Measurements from ENCODE around the gene ANTXR1. TPM values are rescaled to one million over a fixed set of nuclear protein-coding genes. Genes with fewer than 3 reads are reported as not detected.

Gene ANTXR1
- polyA plus RNA-seq, 1 donor (not counting 4 experiments of a cell fraction or from before 2014, with no cell fraction given), result 20.4 TPM

GRCh38 chr2:69167469-69167822, 154.5 kb downstream of the ANTXR1 start:
- Histone ChIP-seq H2AFZ (ENCODE audit: control insufficient read depth, low read length) (no peak overlapping the region), H3K9me1 (ENCODE audit: control insufficient read depth, extremely low read depth, insufficient read depth, low read length) (no peaks in the 10 kb centered on the region), H3K79me2 (ENCODE audit: control insufficient read depth, insufficient read depth, low read length) (no peaks in the 10 kb centered on the region), H3K36me3 (ENCODE audit: control insufficient read depth in 2 of 2, extremely low read depth in 1 of 2, insufficient read depth in 2 of 2, low read length in 2 of 2) (no peaks in the 10 kb centered on the region), H3K4me2 (ENCODE audit: control insufficient read depth, extremely low read depth, insufficient read depth, low read depth, low read length) (no peak overlapping the region), H3K9me3 (ENCODE audit: control insufficient read depth, low read depth, low read length) (no peaks in the 10 kb centered on the region), H3K9ac (ENCODE audit: control insufficient read depth, extremely low read depth, insufficient read depth, low read length) (no peak overlapping the region), H3K4me3 (ENCODE audit: control insufficient read depth in 2 of 3, extremely low read depth in 1 of 3, insufficient read depth in 2 of 3, low read depth in 1 of 3, low read length in 3 of 3) (no peak overlapping the region), H3K27me3 (ENCODE audit: control insufficient read depth, extremely low read depth, insufficient read depth, low read length) (no peaks in the 10 kb centered on the region), H4K20me1 (ENCODE audit: control insufficient read depth, extremely low read depth, insufficient read depth, low read length) (no peaks in the 10 kb centered on the region), H3K4me1 (ENCODE audit: control insufficient read depth, extremely low read depth, insufficient read depth, low read length) (peaks cover 23% of the 10 kb centered on the region), H3K27ac (ENCODE audit: control insufficient read depth, insufficient read depth, low read length) (no peak overlapping the region)
- dilution Hi-C loops (cut with MboI; ENCODE audit: extremely low pct_ligation_motif_present, low sequenced_read_pairs), result no loop called here
- DNase-seq (ENCODE audit: low read depth, low spot score) (no peak), FAIRE-seq (no peak)
- no peak for TF ChIP-seq EZH2 (IDR thresholded peaks at IDR 0.05; ENCODE audit: low read length)
- peak in 2 of 3 experiments; percentile 7 to 31 for TF ChIP-seq CTCF (optimal IDR thresholded peaks at IDR 0.05 in 1 of 3, IDR thresholded peaks at IDR 0.05 in 1 of 3, conservative IDR thresholded peaks at IDR 0.05 in 1 of 3; ENCODE audit: extremely low read depth in 1 of 3, insufficient read depth in 2 of 3, low read length in 3 of 3)

- Histone ChIP-seq H3K4me1 (ENCODE audit: control insufficient read depth, extremely low read depth, insufficient read depth, low read length) (peaks cover 15% of the 10 kb centered on the region), H2AFZ (ENCODE audit: control insufficient read depth, low read length) (no peak overlapping the region), H3K79me2 (ENCODE audit: control insufficient read depth, insufficient read depth, low read length) (no peaks in the 10 kb centered on the region), H3K4me3 (ENCODE audit: control insufficient read depth in 2 of 3, extremely low read depth in 1 of 3, insufficient read depth in 2 of 3, low read depth in 1 of 3, low read length in 3 of 3) (no peak overlapping the region), H3K27me3 (ENCODE audit: control insufficient read depth, extremely low read depth, insufficient read depth, low read length) (no peaks in the 10 kb centered on the region), H3K9ac (ENCODE audit: control insufficient read depth, extremely low read depth, insufficient read depth, low read length) (no peak overlapping the region), H3K4me2 (ENCODE audit: control insufficient read depth, extremely low read depth, insufficient read depth, low read depth, low read length) (no peak overlapping the region), H4K20me1 (ENCODE audit: control insufficient read depth, extremely low read depth, insufficient read depth, low read length) (no peaks in the 10 kb centered on the region), H3K27ac (ENCODE audit: control insufficient read depth, insufficient read depth, low read length) (no peak overlapping the region), H3K9me1 (ENCODE audit: control insufficient read depth, extremely low read depth, insufficient read depth, low read length) (no peaks in the 10 kb centered on the region), H3K36me3 (ENCODE audit: control insufficient read depth in 2 of 2, extremely low read depth in 1 of 2, insufficient read depth in 2 of 2, low read length in 2 of 2) (no peaks in the 10 kb centered on the region), H3K9me3 (ENCODE audit: control insufficient read depth, low read depth, low read length) (no peaks in the 10 kb centered on the region)
- DNase-seq (ENCODE audit: low read depth, low spot score) (peak; percentile 40), FAIRE-seq (no peak)
- TF ChIP-seq CTCF (optimal IDR thresholded peaks at IDR 0.05 in 1 of 3, IDR thresholded peaks at IDR 0.05 in 1 of 3, conservative IDR thresholded peaks at IDR 0.05 in 1 of 3; ENCODE audit: extremely low read depth in 1 of 3, insufficient read depth in 2 of 3, low read length in 3 of 3) (no peak), EZH2 (IDR thresholded peaks at IDR 0.05; ENCODE audit: low read length) (no peak)
- dilution Hi-C loops (cut with MboI; ENCODE audit: extremely low pct_ligation_motif_present, low sequenced_read_pairs), result no loop called here
Measured at GRCh38 chr2:69168144-69168813, 155.3 kb downstream of the ANTXR1 start.

All from keratinocyte (primary cell).